ENCODE results near the gene PHF14.

PHF14 gene

DNA sequence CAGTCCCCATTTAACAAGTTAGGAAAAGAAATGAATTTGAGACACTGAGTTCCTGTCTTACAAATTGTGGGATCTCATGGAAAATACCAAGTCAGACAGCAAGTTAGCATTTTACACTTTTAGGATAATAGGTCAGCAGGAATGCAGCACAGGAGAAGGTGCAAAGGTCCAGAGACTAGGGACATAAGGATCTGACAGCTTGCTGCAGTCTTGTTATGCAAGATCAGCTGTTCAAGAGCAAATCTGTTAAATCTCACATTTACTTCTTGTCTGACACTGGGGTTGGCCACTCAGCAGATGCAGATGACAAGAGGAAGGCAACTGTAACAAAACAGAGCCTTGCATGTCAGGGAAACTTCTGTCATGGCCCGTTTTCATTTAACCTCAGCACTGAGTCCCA, 239.6 kb downstream of the PHF14 start:
- no peak for DNase-seq

DNA sequence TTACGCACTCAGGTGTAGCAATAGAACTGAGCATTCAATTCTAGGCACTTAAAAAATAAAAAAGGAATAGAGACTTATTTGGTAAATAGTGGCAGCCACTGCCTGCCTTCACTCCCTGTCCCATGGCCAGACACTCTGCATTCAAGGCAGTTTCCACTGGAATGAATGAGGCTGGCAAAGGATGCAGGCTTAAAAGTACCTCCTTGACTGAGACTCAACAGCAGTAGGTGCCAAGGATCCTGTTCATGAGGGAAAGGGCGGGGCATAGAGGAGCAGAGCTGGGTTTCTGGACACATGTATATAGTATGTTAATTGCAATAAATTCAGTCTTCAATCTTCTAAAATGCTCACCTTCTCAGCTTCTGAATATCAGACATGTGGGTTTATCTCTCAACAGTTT, 242.6 kb downstream of the PHF14 start:
- no peak for DNase-seq

DNA sequence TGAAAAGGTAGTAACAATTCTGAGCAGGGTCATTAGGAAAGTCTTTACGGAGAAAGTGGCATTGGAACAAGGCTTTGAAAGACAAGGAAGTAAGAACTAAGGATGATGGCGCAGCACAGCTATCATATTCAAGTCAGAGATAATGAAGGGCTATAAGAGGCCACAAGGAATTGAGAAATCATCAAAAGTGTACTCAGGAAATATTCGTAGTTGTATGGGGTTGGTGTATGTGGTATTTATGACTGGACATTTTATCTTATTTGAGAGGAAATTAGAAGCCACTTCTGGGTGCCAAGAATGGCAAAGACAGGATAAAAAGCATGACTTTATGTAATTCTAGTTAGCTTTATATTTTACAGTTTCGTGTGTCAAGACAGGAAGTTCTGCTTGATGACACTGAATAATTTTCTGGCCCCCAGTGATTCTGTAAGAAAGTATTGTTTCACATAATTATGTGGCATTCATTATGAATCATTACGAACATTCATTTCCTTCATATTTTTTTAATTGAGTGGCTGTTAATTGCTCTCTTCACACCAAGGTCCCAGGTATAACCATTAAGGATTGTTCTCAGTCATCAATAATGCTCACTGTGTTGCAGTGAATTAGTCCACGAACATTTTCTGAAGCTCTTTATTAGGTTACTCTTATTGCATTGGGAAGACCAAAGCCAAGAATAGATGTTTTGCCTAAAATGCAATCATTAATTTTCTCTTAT, 244.3 kb downstream of the PHF14 start:
- DNase-seq: no peak

Measured in CD4-positive, alpha-beta T cell treated with Interleukin-21 for 1 hour (primary cell).